Bronchial epithelial cell (primary cell): ENCODE results near the gene TRAPPC12. TPM values are rescaled to one million over a fixed set of nuclear protein-coding genes. Genes with fewer than 3 reads are reported as not detected.

Source experiments
- DNase-seq: peaks from one replicate; pipeline ENCODE4 v3.0.0-alpha.2; 2010; ENCODE audit warnings: low read depth
- FAIRE-seq: peaks from 2 replicates; lab custom pipeline; 2011; peaks lifted over from hg19 to GRCh38; lab: Jason Lieb, UNC
- H3K27me3 ChIP-seq: 2 replicates; pipeline ENCODE4 v1.5.1; 2011; ENCODE audit warnings: low read length; ENCODE audit not compliant: control insufficient read depth, insufficient read depth
- H3K36me3 ChIP-seq: 2 replicates; pipeline ENCODE4 v1.5.1; 2011; ENCODE audit warnings: low read length; ENCODE audit not compliant: control insufficient read depth, insufficient read depth
- H3K4me3 ChIP-seq: 2 replicates; pipeline ENCODE4 v1.5.1; 2011; ENCODE audit warnings: mild to moderate bottlenecking, low read depth, low read length, control low read depth
- CTCF ChIP-seq: IDR thresholded peaks from 2 replicates; pipeline ENCODE4 v1.5.1; 2011; ENCODE audit warnings: mild to moderate bottlenecking, moderate library complexity, low read length, control low read depth, inconsistent platforms; ENCODE audit not compliant: insufficient read depth, severe bottlenecking
- total RNA-seq: library from RNA; depleted of rRNA; stranded (reverse); fragments of >200 nt; gene quantifications from 2 replicates; pipeline ENCODE4 v1.2.1, GENCODE V29; 2014

Gene TRAPPC12
- total RNA-seq, 1 donor from 2014 or later, result 52.9 TPM

GRCh38 chr2:3414133-3414860 lies 34.8 kb downstream of the TRAPPC12 start:
- TF ChIP-seq CTCF, result no peak
- Histone ChIP-seq H3K27me3 (no peaks in the 10 kb centered on the region), H3K4me3 (no peak overlapping the region), H3K36me3 (peaks cover 7% of the 10 kb centered on the region)
- no peak for FAIRE-seq
- DNase-seq, result no peak

- no peak for FAIRE-seq
Observed at GRCh38 chr2:3418766-3419404, 39.4 kb downstream of the TRAPPC12 start.

GRCh38 chr2:3420076-3420768 lies 40.7 kb downstream of the TRAPPC12 start:
- FAIRE-seq (no peak), DNase-seq (no peak)
- TF ChIP-seq CTCF, result no peak
- no peaks in the 10 kb centered on the region for H3K27me3 ChIP-seq
- no peak overlapping the region for H3K4me3 ChIP-seq
- peaks cover 29% of the 10 kb centered on the region for H3K36me3 ChIP-seq

More at GRCh38 chr2:3418766-3419404, 39.4 kb downstream of the TRAPPC12 start:
- Histone ChIP-seq H3K27me3 (no peaks in the 10 kb centered on the region), H3K4me3 (no peak overlapping the region), H3K36me3 (peaks cover 25% of the 10 kb centered on the region)
- DNase-seq, result no peak
- TF ChIP-seq CTCF, result no peak

- no peak overlapping the region for H3K4me3 ChIP-seq
- no peak for TF ChIP-seq CTCF
- no peak for FAIRE-seq
- peaks cover 32% of the 10 kb centered on the region for H3K36me3 ChIP-seq
- H3K27me3 ChIP-seq, result no peaks in the 10 kb centered on the region
- DNase-seq, result no peak
Observed at GRCh38 chr2:3420769-3421397, 41.4 kb downstream of the TRAPPC12 start.

- no peak for FAIRE-seq
Observed at GRCh38 chr2:3421580-3421979, 42.1 kb downstream of the TRAPPC12 start.

More at GRCh38 chr2:3421580-3421979, 42.1 kb downstream of the TRAPPC12 start:
- no peak overlapping the region for H3K4me3 ChIP-seq
- H3K36me3 ChIP-seq, result peaks cover 37% of the 10 kb centered on the region
- no peak for TF ChIP-seq CTCF
- DNase-seq, result no peak
- no peaks in the 10 kb centered on the region for H3K27me3 ChIP-seq
